ENCODE results near the gene ADGRA1. TPM values are rescaled to one million over a fixed set of nuclear protein-coding genes. Genes with fewer than 3 reads are reported as not detected.

Gene ADGRA1
- polyA plus RNA-seq, 4 donors, result 0.10 to 0.22 TPM; not detected in 2

DNA sequence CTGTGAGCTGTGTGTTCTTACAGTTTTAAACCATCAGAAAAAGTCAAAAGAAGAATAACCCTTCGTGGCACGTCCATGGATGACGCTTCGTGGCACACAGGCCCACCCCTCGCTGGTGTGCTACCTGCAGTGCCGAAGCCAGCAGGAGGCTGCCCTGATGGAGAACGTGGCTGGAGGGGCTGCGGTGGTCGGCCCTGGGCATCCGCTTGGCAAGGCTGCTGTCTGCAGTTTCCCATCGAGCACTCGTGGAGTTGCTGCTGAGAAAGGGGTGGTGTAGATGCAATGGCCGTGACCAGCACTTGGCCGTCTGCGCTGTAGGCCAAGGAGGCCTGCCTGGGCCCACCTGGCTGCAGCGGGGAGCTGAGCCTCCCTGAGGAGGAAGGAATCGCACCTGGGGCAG lies 3.2 kb upstream of the ADGRA1 start:
- Histone ChIP-seq H3K9me3 (ENCODE audit: control insufficient read depth in 2 of 2, insufficient read depth in 1 of 2, low read depth in 1 of 2, low read length in 1 of 2) (no peaks in the 10 kb centered on the region), H3K27me3 (ENCODE audit: control insufficient read depth in 3 of 3, insufficient read depth in 3 of 3, low read length in 3 of 3) (peaks cover 14 to 27% (median 15%) of the 10 kb centered on the region in 3 donors), H3K4me1 (ENCODE audit: control insufficient read depth in 3 of 3, insufficient read depth in 2 of 3, low read depth in 1 of 3, low read length in 2 of 3) (no peaks in the 10 kb centered on the region), H3K36me3 (ENCODE audit: control insufficient read depth in 3 of 3, insufficient read depth in 2 of 3, low read depth in 1 of 3, low read length in 3 of 3) (no peaks in the 10 kb centered on the region), H3K4me3 (ENCODE audit: low read depth in 1 of 3, low read length in 3 of 3) (no peak overlapping the region), H3K27ac (ENCODE audit: low read depth in 1 of 3, low read length in 2 of 3) (no peak overlapping the region)
- DNase-seq (no peak), FAIRE-seq (no peak)
- 87 to 90% (median 90%) methylated on average over 17 of the region's 17 CpGs for WGBS, 3 donors

DNA sequence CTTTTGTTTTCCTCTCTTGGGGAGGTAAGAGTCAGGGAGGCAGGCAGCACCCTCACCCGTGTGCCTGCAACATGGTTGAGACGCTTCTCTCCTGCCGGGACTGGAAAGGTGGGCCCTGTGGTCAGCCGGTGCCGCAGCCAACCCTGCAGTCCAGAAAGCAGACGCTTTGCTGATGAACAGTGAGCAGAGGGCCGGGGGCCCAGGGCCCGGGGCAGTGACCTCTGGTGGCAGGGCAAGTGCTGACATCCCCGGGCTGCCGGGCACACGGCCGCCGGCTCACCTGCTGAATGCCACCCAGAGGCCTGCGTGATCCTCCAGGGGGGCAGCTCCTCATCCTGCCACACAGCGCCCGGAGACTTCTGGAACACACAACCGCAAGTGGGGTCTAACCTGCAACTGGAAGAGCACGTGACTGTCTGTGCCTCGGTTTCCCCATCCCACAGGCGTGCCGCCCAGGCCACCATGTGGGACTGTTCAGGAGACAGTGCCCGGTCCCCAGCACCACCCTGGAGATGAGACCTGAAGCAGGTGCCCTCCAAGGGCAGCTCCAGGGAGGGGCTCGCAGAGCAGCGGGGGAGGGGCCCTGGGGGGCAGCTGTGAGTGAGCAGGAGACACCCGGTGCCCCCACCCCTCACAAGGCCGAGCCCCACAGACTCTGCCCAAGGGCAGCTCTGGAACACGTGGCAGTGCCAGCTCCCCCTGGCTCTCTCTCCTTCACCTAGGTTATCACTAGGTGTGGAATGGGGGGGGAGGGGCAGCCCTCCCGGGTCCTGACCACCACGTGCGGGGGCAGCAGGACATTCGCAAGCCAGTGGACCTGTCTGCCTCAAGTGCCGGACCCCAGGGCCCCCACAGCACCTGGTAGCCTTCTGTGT lies 2.2 kb upstream of the ADGRA1 start:
- Histone ChIP-seq H3K4me3 (ENCODE audit: low read depth in 1 of 3, low read length in 3 of 3) (no peak overlapping the region), H3K9me3 (ENCODE audit: control insufficient read depth in 2 of 2, insufficient read depth in 1 of 2, low read depth in 1 of 2, low read length in 1 of 2) (no peaks in the 10 kb centered on the region), H3K27me3 (ENCODE audit: control insufficient read depth in 3 of 3, insufficient read depth in 3 of 3, low read length in 3 of 3) (peaks cover 14 to 35% (median 18%) of the 10 kb centered on the region in 3 donors), H3K27ac (ENCODE audit: low read depth in 1 of 3, low read length in 2 of 3) (no peak overlapping the region), H3K4me1 (ENCODE audit: control insufficient read depth in 3 of 3, insufficient read depth in 2 of 3, low read depth in 1 of 3, low read length in 2 of 3) (no peaks in the 10 kb centered on the region), H3K36me3 (ENCODE audit: control insufficient read depth in 3 of 3, insufficient read depth in 2 of 3, low read depth in 1 of 3, low read length in 3 of 3) (no peaks in the 10 kb centered on the region)
- 66 to 77% (median 77%) methylated on average over 29 to 32 of the region's 32 CpGs for WGBS, 3 donors
- FAIRE-seq, result no peak
- DNase-seq, result no peak

DNA sequence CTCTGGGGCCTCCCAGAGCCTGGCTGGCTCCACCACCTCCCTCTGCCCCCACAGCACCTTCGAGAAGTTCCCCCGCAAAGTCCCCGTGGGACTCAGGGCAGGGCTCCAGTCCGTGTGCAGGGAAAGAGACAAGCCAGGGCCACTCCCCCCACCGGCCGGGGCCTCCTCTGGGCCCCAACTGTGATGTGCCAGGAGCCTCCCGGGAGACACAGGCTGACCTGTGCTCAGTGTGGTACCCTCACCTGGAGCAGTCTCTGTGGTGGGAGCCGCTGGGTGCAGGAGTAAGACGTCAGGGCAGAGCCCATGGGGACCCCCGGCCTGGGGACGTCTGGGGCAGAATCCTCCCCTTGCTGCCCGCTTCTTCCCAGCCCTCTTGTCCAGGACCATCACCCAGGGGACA lies 1.5 kb upstream of the ADGRA1 start:
- Histone ChIP-seq H3K4me1 (ENCODE audit: control insufficient read depth in 3 of 3, insufficient read depth in 2 of 3, low read depth in 1 of 3, low read length in 2 of 3) (no peaks in the 10 kb centered on the region), H3K27me3 (ENCODE audit: control insufficient read depth in 3 of 3, insufficient read depth in 3 of 3, low read length in 3 of 3) (peaks cover 14 to 37% (median 16%) of the 10 kb centered on the region in 3 donors), H3K27ac (ENCODE audit: low read depth in 1 of 3, low read length in 2 of 3) (no peak overlapping the region), H3K4me3 (ENCODE audit: low read depth in 1 of 3, low read length in 3 of 3) (no peak overlapping the region), H3K36me3 (ENCODE audit: control insufficient read depth in 3 of 3, insufficient read depth in 2 of 3, low read depth in 1 of 3, low read length in 3 of 3) (no peaks in the 10 kb centered on the region), H3K9me3 (ENCODE audit: control insufficient read depth in 2 of 2, insufficient read depth in 1 of 2, low read depth in 1 of 2, low read length in 1 of 2) (no peaks in the 10 kb centered on the region)
- FAIRE-seq (no peak), DNase-seq (no peak)
- WGBS, 3 donors, result 43 to 52% (median 47%) methylated on average over 9 to 12 of the region's 12 CpGs

DNA sequence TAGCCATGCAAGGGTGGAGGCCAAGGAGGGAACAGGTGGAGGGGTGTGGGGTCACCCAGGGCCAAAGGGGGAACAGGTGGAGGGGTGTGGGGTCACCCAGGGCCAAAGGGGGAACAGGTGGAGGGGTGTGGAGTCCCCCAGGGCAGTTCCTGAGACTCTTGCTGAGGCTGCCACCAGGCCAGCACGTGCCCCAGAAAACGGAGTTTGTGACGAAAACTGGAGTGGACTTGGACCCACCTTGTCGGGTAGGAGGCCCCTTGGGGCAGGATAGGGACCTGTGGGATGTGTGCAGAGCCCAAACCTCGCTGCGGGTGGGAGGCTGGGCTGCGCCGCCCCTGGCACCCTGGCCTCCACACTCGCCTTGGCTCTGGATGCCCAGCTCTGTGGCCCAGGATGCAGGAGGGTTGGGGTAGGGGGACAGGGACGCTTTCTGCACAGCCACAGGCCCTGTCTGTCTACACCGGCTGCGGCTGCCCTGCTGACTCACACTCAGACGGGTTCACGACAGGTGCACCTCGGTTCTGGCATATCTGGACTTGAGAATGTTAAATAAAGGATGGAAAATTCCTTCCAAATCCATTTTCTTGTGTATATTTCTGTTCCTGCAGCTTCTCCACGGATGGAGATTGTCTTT lies 562 bp upstream of the ADGRA1 start:
- DNase-seq (no peak), FAIRE-seq (no peak)
- Histone ChIP-seq H3K27ac (ENCODE audit: low read depth in 1 of 3, low read length in 2 of 3) (no peak overlapping the region), H3K4me3 (ENCODE audit: low read depth in 1 of 3, low read length in 3 of 3) (no peak overlapping the region), H3K4me1 (ENCODE audit: control insufficient read depth in 3 of 3, insufficient read depth in 2 of 3, low read depth in 1 of 3, low read length in 2 of 3) (no peaks in the 10 kb centered on the region), H3K27me3 (ENCODE audit: control insufficient read depth in 3 of 3, insufficient read depth in 3 of 3, low read length in 3 of 3) (peaks cover 14 to 37% (median 16%) of the 10 kb centered on the region in 3 donors), H3K36me3 (ENCODE audit: control insufficient read depth in 3 of 3, insufficient read depth in 2 of 3, low read depth in 1 of 3, low read length in 3 of 3) (no peaks in the 10 kb centered on the region), H3K9me3 (ENCODE audit: control insufficient read depth in 2 of 2, insufficient read depth in 1 of 2, low read depth in 1 of 2, low read length in 1 of 2) (no peaks in the 10 kb centered on the region)
- 33 to 42% (median 37%) methylated on average over 16 of the region's 16 CpGs for WGBS, 3 donors

DNA sequence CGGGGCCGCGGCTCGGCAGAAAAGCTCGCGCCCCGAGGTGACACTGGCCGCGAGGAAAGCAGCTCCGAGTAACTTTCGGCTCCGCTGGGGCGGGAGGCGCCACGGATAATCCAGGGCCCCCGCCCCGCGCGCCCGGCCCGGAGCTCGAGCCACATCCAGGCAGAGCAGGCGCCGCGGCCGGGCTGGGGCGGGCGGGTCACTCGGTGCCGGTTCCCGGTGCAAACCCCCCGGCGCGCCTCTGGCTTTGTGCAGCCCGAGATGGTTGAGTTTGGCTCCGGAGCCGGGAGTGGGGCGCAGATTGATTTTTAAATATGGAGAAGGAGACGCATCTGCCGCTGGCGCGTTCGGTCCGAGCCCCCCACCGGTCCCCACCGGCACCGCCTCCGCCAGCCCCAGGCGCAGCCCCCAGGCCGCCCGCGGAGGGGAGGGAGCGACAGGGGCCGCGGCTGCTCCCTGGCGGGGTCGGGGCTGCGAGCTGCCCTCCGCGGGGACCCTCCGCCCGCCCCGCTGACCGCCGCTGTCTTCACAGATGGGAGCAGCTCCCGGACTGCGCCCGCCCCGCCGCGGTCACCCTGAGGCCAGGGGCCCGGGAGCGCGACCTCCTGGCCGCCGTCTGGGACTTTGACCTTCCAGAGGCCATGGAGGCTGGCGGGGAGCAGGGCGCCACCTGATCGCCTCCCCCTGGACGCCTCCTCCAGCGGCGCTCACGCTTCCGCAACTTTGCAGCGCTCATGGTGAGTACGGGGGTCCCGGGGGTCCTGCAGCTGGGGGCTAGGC lies 643 bp downstream of the ADGRA1 start:
- H3K4me1 ChIP-seq (ENCODE audit: control insufficient read depth in 3 of 3, insufficient read depth in 2 of 3, low read depth in 1 of 3, low read length in 2 of 3), result no peaks in the 10 kb centered on the region
- WGBS, 3 donors, result 3 to 7% (median 6%) methylated on average over 50 to 87 of the region's 87 CpGs
- peaks cover 14 to 37% (median 16%) of the 10 kb centered on the region in 3 donors for H3K27me3 ChIP-seq (ENCODE audit: control insufficient read depth in 3 of 3, insufficient read depth in 3 of 3, low read length in 3 of 3)
- no peak overlapping the region for H3K27ac ChIP-seq (ENCODE audit: low read depth in 1 of 3, low read length in 2 of 3)
- no peaks in the 10 kb centered on the region for H3K9me3 ChIP-seq (ENCODE audit: control insufficient read depth in 2 of 2, insufficient read depth in 1 of 2, low read depth in 1 of 2, low read length in 1 of 2)
- no peaks in the 10 kb centered on the region for H3K36me3 ChIP-seq (ENCODE audit: control insufficient read depth in 3 of 3, insufficient read depth in 2 of 3, low read depth in 1 of 3, low read length in 3 of 3)
- FAIRE-seq (no peak), DNase-seq (peak in 1 of 2 donors; percentile 21)
- no peak overlapping the region for H3K4me3 ChIP-seq (ENCODE audit: low read depth in 1 of 3, low read length in 3 of 3)

- 60 to 68% (median 64%) methylated on average over 46 of the region's 46 CpGs for WGBS, 3 donors
- H3K27me3 ChIP-seq (ENCODE audit: control insufficient read depth in 3 of 3, insufficient read depth in 3 of 3, low read length in 3 of 3), result peaks cover 14 to 37% (median 16%) of the 10 kb centered on the region in 3 donors
These were observed 1.5 kb downstream of the ADGRA1 start for GRCh38 chr10:133088956-133089800.

GRCh38 chr10:133090101-133090500 lies 2.4 kb downstream of the ADGRA1 start:
- H3K9me3 ChIP-seq (ENCODE audit: control insufficient read depth in 2 of 2, insufficient read depth in 1 of 2, low read depth in 1 of 2, low read length in 1 of 2), result no peaks in the 10 kb centered on the region
- DNase-seq (no peak), FAIRE-seq (no peak)
- 67 to 68% (median 67%) methylated on average over 13 of the region's 13 CpGs for WGBS, 3 donors
- H3K4me3 ChIP-seq (ENCODE audit: low read depth in 1 of 3, low read length in 3 of 3), result no peak overlapping the region
- H3K4me1 ChIP-seq (ENCODE audit: control insufficient read depth in 3 of 3, insufficient read depth in 2 of 3, low read depth in 1 of 3, low read length in 2 of 3), result no peaks in the 10 kb centered on the region
- no peak overlapping the region for H3K27ac ChIP-seq (ENCODE audit: low read depth in 1 of 3, low read length in 2 of 3)
- H3K36me3 ChIP-seq (ENCODE audit: control insufficient read depth in 3 of 3, insufficient read depth in 2 of 3, low read depth in 1 of 3, low read length in 3 of 3), result no peaks in the 10 kb centered on the region
- H3K27me3 ChIP-seq (ENCODE audit: control insufficient read depth in 3 of 3, insufficient read depth in 3 of 3, low read length in 3 of 3), result peaks cover 14 to 36% (median 16%) of the 10 kb centered on the region in 3 donors

More at GRCh38 chr10:133088956-133089800, 1.5 kb downstream of the ADGRA1 start:
- no peaks in the 10 kb centered on the region for H3K4me1 ChIP-seq (ENCODE audit: control insufficient read depth in 3 of 3, insufficient read depth in 2 of 3, low read depth in 1 of 3, low read length in 2 of 3)
- no peak overlapping the region for H3K4me3 ChIP-seq (ENCODE audit: low read depth in 1 of 3, low read length in 3 of 3)
- FAIRE-seq (no peak), DNase-seq (no peak)
- no peak overlapping the region for H3K27ac ChIP-seq (ENCODE audit: low read depth in 1 of 3, low read length in 2 of 3)
- no peaks in the 10 kb centered on the region for H3K36me3 ChIP-seq (ENCODE audit: control insufficient read depth in 3 of 3, insufficient read depth in 2 of 3, low read depth in 1 of 3, low read length in 3 of 3)
- no peaks in the 10 kb centered on the region for H3K9me3 ChIP-seq (ENCODE audit: control insufficient read depth in 2 of 2, insufficient read depth in 1 of 2, low read depth in 1 of 2, low read length in 1 of 2)
